Glomerular visceral epithelial cell (primary cell): ENCODE results near the gene KRT78.
A peak's percentile ranks its signal among the peaks of the same experiment; 100 is the strongest.

Experiments
- DNase-seq: peaks from one replicate; pipeline ENCODE4 v3.0.0-alpha.2; 2016; ENCODE audit errors: extremely low spot score

Gene KRT78

DNA sequence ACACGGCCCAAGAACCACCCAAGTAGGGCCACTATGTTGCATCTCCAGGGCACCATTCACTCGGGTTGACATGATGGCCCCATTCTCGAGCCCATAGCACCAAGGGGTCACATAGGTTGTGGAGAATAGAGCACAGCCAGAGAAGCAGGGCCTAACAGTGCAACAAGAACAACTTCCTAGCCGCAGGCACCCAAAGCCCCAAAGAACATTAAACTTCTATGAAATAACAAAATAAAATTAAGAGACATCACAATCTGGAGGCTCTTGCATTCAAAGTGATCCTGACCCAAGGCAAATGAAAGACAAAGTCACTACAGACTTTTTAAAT is 36.8 kb downstream of the KRT78 start:
- DNase-seq: no peak

DNA sequence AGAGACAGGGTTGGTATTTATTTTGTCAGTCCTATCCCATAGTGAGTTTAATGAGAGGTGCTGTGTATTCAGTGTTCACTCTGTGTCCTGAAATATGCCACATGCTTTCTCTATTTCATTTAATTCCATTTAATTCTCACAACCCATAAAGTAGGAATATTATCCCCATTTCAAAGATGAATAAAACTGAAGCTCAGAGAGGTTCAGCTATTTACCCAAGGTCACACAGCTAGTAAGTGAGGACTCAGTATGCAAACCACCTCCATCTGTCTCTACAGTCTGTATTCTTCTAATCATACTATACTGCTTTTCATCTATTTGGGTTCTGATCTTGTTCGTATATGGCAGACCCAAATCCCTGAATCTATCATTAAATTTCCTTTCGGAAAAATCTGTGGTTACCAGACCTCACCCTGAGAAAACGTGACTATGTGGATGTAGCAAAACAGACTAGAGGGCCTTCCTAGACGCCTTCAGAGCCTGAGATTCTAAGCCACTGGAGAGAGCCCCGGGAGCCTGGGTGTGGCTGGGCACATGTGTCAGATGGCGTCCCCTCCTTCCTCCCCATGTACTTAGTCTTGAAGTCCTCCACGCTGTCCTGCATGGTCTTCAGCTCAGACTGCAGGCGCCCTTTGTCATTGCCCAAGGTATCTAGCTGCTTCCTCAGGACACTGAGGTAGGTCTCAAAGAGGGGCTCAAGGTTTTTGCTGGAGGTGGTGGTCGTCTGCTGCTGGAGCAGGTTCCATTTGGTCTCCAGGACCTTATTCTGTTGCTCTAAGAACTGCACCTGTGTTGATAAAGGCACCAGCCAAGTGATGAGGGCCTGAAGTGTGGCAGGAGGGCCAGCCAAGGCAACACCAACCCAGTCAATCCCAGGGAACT is 37.4 kb downstream of the KRT78 start:
- DNase-seq: no peak

DNA sequence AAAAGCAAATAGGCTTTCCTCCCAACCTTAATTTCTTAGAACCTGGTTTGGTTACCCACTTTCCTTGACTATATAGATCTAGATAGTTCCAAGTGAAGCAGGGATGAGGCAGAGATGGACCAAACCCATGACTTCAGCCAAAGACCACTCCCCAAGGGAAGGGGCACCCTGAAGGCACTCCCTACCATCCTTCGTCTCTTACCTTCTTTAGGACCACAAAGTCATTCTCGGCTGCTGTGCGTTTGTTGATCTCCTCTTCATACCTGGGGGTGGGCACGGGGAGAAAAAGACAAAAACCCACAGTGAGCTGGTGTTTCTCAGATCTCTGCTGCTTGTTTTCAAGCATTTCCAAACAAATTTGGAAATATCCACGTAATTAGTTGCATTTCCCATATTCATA is 38.2 kb downstream of the KRT78 start:
- DNase-seq: no peak

DNA sequence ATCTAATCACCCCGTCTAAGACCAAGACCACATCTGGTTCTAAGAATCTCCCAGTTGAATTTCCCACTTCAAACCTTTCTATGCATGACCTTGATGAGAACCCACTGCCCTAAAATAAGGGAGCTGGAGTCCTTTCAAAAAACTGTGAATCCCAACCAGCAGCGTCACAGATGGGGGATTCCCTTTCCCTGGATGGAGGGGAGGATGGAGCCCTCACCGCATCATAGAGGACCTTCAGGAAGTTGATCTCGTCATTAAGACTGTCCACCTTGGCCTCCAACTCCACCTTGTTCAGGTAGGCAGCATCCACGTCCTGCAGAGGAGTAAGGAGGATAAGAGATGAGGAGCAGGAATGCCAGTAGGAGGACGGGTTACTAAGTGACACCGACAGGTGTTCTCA is 39.6 kb downstream of the KRT78 start:
- DNase-seq: no peak

DNA sequence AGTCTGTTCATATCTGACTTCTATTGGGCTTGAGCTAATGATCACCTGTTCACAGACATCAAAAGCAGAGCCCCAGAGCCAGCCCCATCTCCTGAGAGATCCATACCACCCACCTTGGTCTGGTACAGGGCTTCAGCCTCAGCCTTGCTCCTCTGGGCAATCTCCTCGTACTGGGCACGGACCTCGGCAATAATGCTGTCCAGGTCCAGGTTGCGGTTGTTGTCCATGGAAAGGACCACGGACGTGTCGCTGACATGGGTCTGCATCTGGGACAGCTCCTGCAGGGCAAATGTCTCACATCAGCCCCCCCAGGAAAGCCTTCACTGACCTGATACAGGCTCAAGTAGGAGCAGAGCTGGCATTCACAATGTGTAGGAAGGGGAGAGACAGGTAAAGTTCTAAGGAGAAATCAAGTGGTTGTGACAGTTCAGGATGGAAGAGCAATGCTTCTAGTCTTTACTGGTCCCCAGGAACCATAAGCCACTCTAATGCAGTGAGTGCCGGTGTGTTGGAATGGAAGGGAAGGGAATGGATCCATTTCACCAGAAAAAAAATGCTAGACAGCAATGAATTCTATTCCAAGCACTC is 40.1 kb downstream of the KRT78 start:
- DNase-seq: no peak

DNA sequence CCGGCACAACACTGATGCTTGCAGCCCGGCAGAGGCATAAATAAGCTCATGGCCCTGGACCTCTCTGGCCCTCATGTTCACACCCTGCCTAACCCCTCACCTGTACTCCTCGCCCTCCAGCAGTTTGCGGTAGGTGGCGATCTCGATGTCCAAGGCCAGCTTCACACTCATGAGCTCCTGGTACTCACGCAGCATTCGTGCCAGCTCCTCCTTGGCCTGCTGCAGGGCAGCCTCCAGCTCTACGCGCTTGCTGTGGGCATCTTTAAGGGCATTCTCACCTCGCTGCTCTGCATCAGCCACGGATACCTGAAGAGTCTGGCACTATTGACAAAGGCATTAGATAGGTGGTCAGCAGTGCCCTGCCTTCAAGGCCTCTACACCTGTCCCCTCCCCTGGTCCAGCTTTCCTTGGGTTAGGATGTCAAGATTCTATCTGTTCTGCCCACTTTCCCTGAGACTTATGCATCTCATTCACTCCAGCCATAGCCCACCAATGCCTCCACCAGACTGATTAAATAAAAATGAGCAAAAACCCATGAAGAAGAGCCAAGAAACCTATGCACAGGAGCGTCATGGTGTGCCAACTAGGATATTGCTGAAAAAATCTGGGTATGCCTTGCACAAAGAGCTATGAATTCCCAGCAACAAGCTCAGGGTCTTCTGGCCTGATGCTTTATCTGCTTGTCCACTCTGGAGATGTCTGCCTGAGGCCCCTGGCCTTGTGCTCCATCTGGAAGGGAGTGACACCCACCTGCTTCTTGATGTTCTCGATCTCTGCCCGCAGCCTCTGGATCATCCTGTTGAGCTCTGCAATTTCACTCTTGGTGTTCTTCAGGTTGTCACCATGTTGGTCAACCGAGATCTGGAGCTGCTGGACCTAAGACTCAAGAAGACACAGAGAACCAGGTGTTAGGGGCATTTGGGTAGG is 41.0 kb downstream of the KRT78 start:
- no peak for DNase-seq

DNA sequence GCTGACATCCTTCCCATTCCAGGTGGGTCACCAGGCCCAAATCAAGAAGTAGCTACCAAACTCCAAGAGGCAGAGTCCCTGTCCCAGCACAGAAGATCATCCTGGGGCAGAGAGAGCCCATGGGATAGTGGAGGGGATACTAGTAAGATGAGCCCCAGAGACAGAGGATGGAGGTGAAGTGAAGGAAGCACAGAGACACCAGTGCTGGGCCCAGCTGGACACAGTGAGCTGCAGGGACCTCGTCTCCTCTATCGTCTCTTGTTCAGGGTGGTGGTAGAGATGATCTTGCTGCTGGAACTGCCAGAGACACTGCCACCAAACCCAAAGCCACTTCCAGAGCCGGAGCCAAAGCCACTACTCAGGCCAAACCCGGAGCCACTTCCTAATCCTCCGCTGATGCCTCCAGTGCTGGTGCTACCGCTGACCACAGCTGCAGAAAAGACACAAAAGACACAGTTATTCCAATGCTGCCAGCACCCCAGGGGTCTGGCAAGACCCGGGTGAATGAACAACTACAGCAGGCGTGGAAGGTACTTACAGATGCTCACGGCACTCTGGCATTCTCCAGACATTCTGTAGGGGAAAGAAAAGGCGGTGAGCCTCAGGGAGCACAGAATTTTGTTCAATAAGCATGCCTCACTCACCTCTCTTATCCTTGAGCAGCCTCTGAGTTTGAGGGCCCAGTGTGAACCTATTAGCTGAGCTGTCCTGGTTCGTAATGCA is 41.8 kb downstream of the KRT78 start:
- no peak for DNase-seq

DNA sequence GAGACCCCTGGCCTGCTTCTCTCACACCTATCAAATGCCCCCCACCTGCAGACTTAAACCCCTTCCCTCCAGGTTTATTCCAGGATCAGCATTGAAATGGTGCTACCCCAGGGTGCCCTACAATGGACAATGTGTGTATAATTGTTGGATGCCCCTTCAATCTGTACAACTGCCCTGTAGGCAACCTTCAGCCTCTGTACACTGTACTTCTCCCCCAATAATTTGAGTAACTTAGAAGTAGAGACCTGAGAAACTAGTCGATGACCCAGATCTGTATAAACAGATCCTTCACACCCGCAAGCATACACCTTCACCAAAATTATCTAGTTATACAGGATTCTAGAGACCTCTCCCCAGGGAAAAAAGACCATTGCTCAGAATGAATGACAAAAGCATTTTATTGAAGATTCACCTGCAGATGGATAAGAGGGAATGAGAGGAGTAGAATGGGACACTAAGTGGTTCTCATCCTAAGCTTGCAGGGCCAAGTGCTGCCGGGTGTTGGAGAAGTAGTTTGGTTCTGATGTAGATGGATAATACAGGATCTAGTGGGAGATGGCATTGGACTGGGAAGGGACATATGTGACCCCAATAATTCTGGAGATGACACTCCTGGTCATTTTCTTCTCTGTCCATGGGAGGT is 42.5 kb downstream of the KRT78 start:
- DNase-seq: no peak

DNA sequence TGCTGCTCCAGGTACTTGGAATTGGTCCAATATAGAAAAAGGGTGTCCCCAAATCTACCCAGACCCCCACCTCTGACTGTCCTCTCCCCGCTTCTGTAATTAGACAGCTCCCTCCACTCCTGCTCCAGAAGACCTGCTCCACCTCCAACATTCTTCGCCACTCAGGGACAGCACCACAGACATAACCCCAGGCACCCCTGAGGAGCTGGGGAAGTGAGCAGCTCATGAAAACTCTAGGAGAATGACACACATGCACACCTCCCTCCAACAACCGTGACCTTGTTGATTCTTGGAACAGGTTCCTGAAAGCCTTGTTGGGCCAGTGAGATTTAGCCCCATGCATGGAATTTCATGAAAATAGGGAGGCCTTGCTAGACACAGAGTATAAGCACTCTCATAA is 43.1 kb downstream of the KRT78 start:
- DNase-seq: no peak

DNA sequence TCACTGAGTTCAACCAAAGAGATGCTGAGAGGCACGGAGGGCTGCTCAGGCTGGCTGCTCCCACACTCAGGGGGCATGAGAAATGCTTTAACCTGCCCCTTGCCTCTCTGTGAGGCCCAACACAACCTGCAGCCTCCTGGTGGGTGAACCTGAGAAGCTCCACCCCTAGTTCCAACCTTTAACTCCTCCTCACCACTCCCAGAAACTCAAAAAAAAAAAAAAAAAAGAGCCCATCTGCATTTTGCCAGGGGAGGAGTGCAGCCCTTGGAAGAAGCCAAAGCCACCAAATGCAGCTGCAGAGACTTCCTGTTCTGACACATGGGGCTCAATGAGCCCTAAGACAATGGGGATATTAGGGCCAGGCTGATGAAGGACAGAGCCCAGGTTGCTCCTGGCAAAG is 43.8 kb downstream of the KRT78 start:
- no peak for DNase-seq

DNA sequence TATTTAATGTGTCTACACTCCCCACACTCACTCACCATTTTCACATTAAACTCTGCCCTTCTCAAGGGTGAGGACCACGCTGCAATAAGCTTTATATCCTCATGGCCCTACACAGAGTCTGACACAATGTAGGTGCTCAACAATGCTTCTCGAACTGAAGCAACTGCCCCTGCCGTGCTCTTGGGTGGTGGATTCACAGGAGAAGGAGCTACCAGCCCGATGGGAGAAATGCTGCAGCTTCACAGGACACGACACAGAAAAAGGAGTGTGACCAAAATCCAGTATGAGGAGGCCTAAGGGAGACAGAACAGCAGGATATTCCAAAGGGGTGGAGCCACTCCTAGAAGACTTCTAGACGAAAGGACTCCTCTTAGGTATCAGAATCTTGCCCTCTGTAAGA is 46.4 kb downstream of the KRT78 start:
- no peak for DNase-seq

DNA sequence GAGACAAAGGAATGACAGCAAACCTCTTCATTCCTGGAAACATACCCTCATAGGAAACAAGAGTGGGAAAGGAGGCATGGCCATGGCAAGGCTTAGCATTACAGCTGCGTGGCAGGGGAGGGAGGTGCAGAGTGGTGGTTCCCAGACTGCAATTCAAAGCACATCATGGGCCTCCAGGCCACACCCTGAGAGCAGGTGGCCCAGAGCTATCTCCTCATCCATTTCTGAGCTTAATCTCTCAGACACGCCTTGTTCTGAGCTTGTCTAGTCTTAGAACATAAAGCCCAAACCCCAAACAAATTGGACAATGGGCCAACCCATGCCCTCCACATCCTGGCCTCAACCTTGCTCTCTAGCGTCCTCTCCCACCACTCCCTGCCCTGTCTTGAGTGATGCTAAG is 47.0 kb downstream of the KRT78 start:
- DNase-seq: no peak

DNA sequence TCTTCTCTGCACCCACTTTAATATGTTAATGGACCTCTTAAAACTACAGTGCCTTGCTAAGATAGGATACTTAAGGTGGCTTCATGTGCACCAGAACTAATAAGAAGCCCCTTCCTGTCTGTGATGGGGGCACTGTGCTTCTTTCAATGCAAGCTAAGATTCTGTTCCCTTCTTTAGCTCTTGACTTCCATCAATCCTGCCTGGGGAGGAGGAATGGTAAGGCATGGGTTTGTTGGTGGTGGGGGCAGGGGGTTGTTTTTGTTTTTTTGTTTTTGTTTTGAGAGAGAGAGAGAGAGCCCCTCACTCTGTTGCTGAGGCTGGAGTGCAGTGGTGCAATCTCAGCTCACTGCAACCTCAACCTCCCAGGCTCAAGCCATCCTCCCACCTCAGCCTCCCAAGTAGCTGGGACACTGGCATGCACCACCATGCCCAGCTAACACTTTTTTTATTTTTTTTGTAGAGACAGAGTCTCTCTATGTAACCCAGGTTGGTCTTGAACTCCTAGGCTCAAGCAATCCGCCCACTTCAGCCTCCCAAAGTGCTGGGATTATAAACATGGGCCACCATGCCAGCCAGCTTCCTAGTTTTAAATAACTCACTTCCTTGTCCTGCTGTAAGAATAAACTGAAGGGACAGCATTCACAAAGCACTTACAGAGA is 48.4 kb downstream of the KRT78 start:
- DNase-seq: no peak

DNA sequence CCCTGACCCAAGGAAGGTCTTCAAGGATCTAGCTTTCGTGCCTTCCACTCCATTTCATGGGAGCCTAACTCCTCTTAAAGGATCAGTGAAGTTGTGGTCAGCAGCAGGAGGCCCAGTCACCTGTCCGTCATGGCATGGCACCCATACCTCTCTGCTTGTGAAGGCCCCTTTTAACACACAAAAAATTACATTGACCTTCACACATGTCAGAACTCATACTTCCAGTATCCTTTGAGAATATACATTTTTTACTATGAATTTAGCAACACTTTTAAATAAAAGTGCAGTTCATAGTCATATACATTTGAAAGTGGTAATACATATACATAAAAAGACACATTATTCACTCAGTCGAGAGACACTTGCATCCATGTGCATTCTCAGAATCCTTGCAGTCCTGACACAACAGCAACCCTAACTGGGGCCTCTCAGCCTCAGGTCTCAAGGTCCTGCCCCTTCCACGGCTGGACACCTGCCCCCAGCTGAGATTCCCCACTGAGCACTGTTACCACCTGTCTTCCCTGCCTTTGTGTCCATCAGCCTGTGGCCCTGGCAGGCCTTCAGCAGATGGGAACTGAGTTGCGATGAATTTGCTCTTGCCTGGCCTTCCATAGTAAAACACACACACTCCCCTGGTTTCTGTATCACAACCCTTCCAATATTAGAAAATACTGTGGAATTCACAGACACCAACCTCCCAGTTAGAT is 49.1 kb downstream of the KRT78 start:
- no peak for DNase-seq

DNA sequence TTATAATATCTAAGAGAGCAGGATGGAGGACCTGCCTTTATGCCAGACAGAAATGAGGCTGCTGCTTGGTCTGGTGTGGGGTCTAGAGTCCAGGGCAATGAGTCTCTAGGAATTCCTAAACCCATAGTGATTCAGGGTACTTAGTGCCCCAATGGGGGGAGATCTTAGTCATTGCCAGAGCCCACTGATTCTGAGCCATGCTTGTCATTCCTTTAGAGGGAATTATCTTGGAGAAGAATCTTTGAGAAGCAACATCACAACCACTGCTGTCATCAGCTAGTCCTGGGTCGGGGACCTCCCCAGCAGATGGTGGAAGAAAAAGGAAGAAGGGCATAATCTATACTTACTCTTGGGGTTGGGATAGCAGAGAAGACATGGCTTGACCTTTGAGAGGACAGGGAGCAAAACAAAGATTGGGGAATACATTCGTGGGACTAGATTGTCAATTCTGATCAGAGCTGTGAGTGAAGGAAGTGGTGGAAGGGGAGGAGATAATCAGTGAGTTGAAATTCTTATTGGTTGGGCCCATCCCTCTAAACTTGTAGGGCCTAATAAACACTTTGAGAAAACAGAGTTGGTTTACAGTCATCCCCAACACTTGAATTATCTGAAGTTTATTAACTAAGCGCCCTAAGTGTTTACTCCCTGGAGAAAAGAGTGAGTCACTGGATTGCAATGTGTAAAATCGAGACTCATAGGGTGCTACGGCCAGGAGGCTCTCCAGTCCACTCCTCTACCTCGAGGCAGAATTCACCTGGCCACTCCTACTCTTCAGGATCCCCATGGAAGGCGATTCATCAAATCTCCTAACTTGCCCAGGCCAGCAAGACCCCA is 49.9 kb downstream of the KRT78 start:
- peak; percentile 55 for DNase-seq

DNA sequence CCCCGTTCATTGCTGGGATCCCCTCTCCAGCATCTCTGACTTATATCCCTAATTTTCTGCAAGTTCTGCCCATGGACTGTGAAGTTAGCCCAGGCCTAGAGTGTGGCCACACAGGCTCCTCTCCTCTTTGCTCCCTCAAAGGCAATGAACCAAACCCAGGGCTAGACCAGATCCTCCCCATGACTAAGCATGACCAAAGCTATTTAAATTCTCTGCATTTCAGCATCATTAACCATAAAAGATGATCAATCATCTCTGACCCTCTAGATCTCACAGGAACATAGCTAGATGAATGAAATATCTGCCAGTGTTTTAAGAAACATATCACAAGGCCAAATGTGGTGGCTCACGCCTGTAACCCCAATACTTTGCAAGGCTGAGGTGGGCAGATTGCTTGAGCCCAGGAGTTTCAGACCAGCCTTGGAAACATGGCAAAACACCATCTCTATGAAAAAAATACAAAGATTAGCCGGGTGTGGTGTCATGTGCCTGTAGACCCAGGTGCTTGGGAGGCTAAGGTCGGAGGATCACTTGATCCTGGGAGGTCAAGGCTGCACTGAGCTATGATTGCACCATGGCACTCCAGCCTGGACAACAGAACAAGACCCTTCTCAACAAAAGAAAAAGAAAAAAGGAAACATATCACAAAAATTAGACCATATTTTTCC is 50.7 kb downstream of the KRT78 start:
- peak; percentile 69 for DNase-seq

DNA sequence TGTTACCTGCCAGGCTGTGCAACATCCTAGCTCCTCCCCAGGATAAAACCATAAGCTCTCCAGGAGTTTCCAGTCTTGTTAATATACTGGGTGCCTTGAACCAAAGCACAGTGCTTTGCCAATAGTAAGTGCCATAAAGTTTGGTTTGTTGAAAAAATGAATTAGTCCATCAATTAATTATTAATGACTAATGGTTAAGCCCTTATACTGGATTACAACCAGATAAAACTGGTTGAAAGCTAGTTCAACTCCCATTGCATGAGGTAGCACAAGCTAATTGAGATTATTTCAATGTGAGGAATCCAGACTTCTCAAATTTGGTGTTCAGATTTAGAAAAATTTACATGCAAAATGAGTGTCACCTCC is 51.3 kb downstream of the KRT78 start:
- no peak for DNase-seq

DNA sequence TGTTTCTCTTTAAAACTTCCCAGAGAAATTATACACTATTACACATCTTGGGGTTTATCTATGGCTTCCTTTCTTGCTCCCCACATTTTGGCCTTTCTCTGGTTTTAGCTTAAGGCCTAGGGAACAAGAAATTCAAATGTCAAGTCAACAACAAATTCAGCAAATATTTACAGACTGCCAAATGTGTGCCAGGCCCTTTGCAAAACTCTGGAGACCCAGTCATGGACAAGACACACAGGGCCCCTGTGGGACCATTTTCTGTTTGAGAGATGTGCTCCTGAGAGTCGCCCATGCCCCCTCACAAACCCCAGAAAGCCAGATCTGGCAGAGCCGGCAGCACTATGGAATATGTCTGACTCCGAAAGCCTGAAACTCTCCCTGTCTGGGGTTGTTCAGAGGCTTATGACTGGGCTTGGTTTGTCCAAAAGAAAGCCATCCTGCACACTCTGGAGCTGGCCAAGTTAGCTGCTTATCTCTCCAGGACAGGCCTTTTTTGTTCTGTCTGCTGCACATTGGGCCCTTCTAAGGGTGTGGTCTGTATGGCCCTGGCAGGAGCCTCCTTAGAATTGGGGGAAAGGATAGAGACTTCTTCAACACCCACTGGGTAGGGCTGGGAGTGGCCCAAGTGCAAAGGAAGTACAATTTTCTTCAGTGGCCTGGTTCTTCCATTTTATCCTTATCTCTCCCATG is 51.8 kb downstream of the KRT78 start:
- no peak for DNase-seq
